ENCODE measurements around the gene ANKS6.

ANKS6 gene

GRCh38 chr9:98825414-98825813 is 29.1 kb upstream of the ANKS6 start:
- Mint-ChIP-seq H3K9me3 (ENCODE audit: low read depth) (no peaks in the 10 kb centered on the region), H3K27ac (no peak overlapping the region), H3K27me3 (no peaks in the 10 kb centered on the region), H3K36me3 (peaks cover 17% of the 10 kb centered on the region), H3K4me3 (no peak overlapping the region), H3K4me1 (ENCODE audit: low read depth) (no peaks in the 10 kb centered on the region)

GRCh38 chr9:98823666-98824334 is 27.4 kb upstream of the ANKS6 start:
- no peaks in the 10 kb centered on the region for H3K4me1 Mint-ChIP-seq (ENCODE audit: low read depth)
- peaks cover 13% of the 10 kb centered on the region for H3K36me3 Mint-ChIP-seq
- H3K4me3 Mint-ChIP-seq: no peak overlapping the region
- H3K27ac Mint-ChIP-seq: no peak overlapping the region
- no peaks in the 10 kb centered on the region for H3K9me3 Mint-ChIP-seq (ENCODE audit: low read depth)
- H3K27me3 Mint-ChIP-seq: no peaks in the 10 kb centered on the region

- Mint-ChIP-seq H3K27me3 (no peaks in the 10 kb centered on the region), H3K36me3 (peaks cover 13% of the 10 kb centered on the region), H3K4me3 (no peak overlapping the region)
Observed at GRCh38 chr9:98822661-98823060, 26.3 kb upstream of the ANKS6 start.

GRCh38 chr9:98821831-98822230 is 25.5 kb upstream of the ANKS6 start:
- Mint-ChIP-seq H3K27me3 (no peaks in the 10 kb centered on the region), H3K4me3 (no peak overlapping the region), H3K36me3 (peaks cover 13% of the 10 kb centered on the region), H3K27ac (no peak overlapping the region), H3K4me1 (ENCODE audit: low read depth) (no peaks in the 10 kb centered on the region), H3K9me3 (ENCODE audit: low read depth) (no peaks in the 10 kb centered on the region)

More at GRCh38 chr9:98822661-98823060, 26.3 kb upstream of the ANKS6 start:
- Mint-ChIP-seq H3K9me3 (ENCODE audit: low read depth) (no peaks in the 10 kb centered on the region), H3K27ac (no peak overlapping the region), H3K4me1 (ENCODE audit: low read depth) (no peaks in the 10 kb centered on the region)

GRCh38 chr9:98819231-98819630 is 22.9 kb upstream of the ANKS6 start:
- Mint-ChIP-seq H3K9me3 (ENCODE audit: low read depth) (no peaks in the 10 kb centered on the region), H3K27ac (no peak overlapping the region), H3K36me3 (peaks cover 13% of the 10 kb centered on the region), H3K4me3 (no peak overlapping the region), H3K27me3 (no peaks in the 10 kb centered on the region), H3K4me1 (ENCODE audit: low read depth) (no peaks in the 10 kb centered on the region)

- Mint-ChIP-seq H3K27me3 (no peaks in the 10 kb centered on the region), H3K4me3 (no peak overlapping the region), H3K36me3 (peaks cover 16% of the 10 kb centered on the region), H3K9me3 (ENCODE audit: low read depth) (no peaks in the 10 kb centered on the region), H3K27ac (no peak overlapping the region), H3K4me1 (ENCODE audit: low read depth) (no peaks in the 10 kb centered on the region)
Observed at GRCh38 chr9:98818764-98819163, 22.4 kb upstream of the ANKS6 start.

GRCh38 chr9:98815391-98815951 is 19.1 kb upstream of the ANKS6 start:
- H3K4me1 Mint-ChIP-seq (ENCODE audit: low read depth): peaks cover 7% of the 10 kb centered on the region
- H3K9me3 Mint-ChIP-seq (ENCODE audit: low read depth): peaks cover 5% of the 10 kb centered on the region
- H3K4me3 Mint-ChIP-seq: no peak overlapping the region
- H3K27ac Mint-ChIP-seq: no peak overlapping the region
- H3K27me3 Mint-ChIP-seq: no peaks in the 10 kb centered on the region
- peaks cover 15% of the 10 kb centered on the region for H3K36me3 Mint-ChIP-seq

GRCh38 chr9:98811051-98811650 is 14.8 kb upstream of the ANKS6 start:
- H3K4me1 Mint-ChIP-seq (ENCODE audit: low read depth): peaks cover 31% of the 10 kb centered on the region
- H3K27me3 Mint-ChIP-seq: no peaks in the 10 kb centered on the region
- peaks cover 10% of the 10 kb centered on the region for H3K36me3 Mint-ChIP-seq
- no peak overlapping the region for H3K27ac Mint-ChIP-seq
- H3K4me3 Mint-ChIP-seq: peak overlapping the region; percentile 47
- H3K9me3 Mint-ChIP-seq (ENCODE audit: low read depth): peaks cover 5% of the 10 kb centered on the region

GRCh38 chr9:98810102-98810842 is 13.9 kb upstream of the ANKS6 start:
- H3K27me3 Mint-ChIP-seq: no peaks in the 10 kb centered on the region
- H3K4me1 Mint-ChIP-seq (ENCODE audit: low read depth): peaks cover 31% of the 10 kb centered on the region
- peaks cover 5% of the 10 kb centered on the region for H3K9me3 Mint-ChIP-seq (ENCODE audit: low read depth)
- H3K4me3 Mint-ChIP-seq: no peak overlapping the region
- H3K27ac Mint-ChIP-seq: no peak overlapping the region
- peaks cover 10% of the 10 kb centered on the region for H3K36me3 Mint-ChIP-seq

- Mint-ChIP-seq H3K9me3 (ENCODE audit: low read depth) (peaks cover 5% of the 10 kb centered on the region), H3K27ac (no peak overlapping the region), H3K4me3 (peak overlapping the region; percentile 88), H3K4me1 (ENCODE audit: low read depth) (peaks cover 31% of the 10 kb centered on the region), H3K27me3 (no peaks in the 10 kb centered on the region), H3K36me3 (peaks cover 10% of the 10 kb centered on the region)
Observed at GRCh38 chr9:98809311-98810101, 13.2 kb upstream of the ANKS6 start.

GRCh38 chr9:98808875-98809274 is 12.5 kb upstream of the ANKS6 start:
- peak overlapping the region; percentile 88 for H3K4me3 Mint-ChIP-seq
- H3K36me3 Mint-ChIP-seq: peaks cover 7% of the 10 kb centered on the region
- H3K27me3 Mint-ChIP-seq: no peaks in the 10 kb centered on the region
- H3K9me3 Mint-ChIP-seq (ENCODE audit: low read depth): peaks cover 5% of the 10 kb centered on the region
- no peak overlapping the region for H3K27ac Mint-ChIP-seq
- peaks cover 31% of the 10 kb centered on the region for H3K4me1 Mint-ChIP-seq (ENCODE audit: low read depth)

GRCh38 chr9:98808411-98808815 is 12.1 kb upstream of the ANKS6 start:
- Mint-ChIP-seq H3K4me3 (peak overlapping the region; percentile 88), H3K36me3 (peaks cover 7% of the 10 kb centered on the region), H3K27me3 (peaks cover under 1% of the 10 kb centered on the region), H3K27ac (peak overlapping the region; percentile 54), H3K4me1 (ENCODE audit: low read depth) (peaks cover 31% of the 10 kb centered on the region), H3K9me3 (ENCODE audit: low read depth) (peaks cover 5% of the 10 kb centered on the region)

GRCh38 chr9:98807814-98808195 is 11.4 kb upstream of the ANKS6 start:
- Mint-ChIP-seq H3K4me3 (peak overlapping the region; percentile 88), H3K27ac (peak overlapping the region; percentile 54), H3K36me3 (peaks cover 3% of the 10 kb centered on the region), H3K27me3 (peaks cover 1% of the 10 kb centered on the region), H3K4me1 (ENCODE audit: low read depth) (peaks cover 31% of the 10 kb centered on the region), H3K9me3 (ENCODE audit: low read depth) (peaks cover under 1% of the 10 kb centered on the region)

GRCh38 chr9:98807070-98807813 is 10.9 kb upstream of the ANKS6 start, which contains the start of gene GALNT12:
Gene GALNT12, plus strand, starts transcription at chr9:98807670. Its CDS starts 29 bp downstream, at chr9:98807699.
- Mint-ChIP-seq H3K27ac (peak within 1 kb of the TSS; percentile 54), H3K27me3 (peaks cover 1% of the 10 kb centered on the region), H3K9me3 (ENCODE audit: low read depth) (no peaks in the 10 kb centered on the region), H3K4me3 (peak within 1 kb of the TSS; percentile 88), H3K36me3 (peaks cover 2% of the 10 kb centered on the region), H3K4me1 (ENCODE audit: low read depth) (peaks cover 31% of the 10 kb centered on the region)
